Duodenal mucosa (tissue), 2 donors: ENCODE results near the gene PSMD14.

ENCODE experiments used
- H3K27ac ChIP-seq: one replicate; pipeline ENCODE4 v1.7.0; 2013; ENCODE audit warnings: low read depth, low read length
- H3K27me3 ChIP-seq, 2 donors: one replicate each; pipeline ENCODE4 v1.7.0; 2013; ENCODE audit warnings: low read length in 2 of 2, control low read depth in 1 of 2; ENCODE audit not compliant: insufficient read depth in 2 of 2, control insufficient read depth in 1 of 2
- H3K36me3 ChIP-seq, 2 donors: one replicate each; pipeline ENCODE4 v1.7.0; 2013; ENCODE audit warnings: low read length in 2 of 2, control low read depth in 1 of 2; ENCODE audit not compliant: insufficient read depth in 2 of 2, control insufficient read depth in 1 of 2
- H3K4me1 ChIP-seq, 2 donors: one replicate each; pipeline ENCODE4 v1.7.0; 2013; ENCODE audit warnings: low read length in 2 of 2, control low read depth in 1 of 2; ENCODE audit not compliant: insufficient read depth in 2 of 2, control insufficient read depth in 1 of 2
- H3K4me3 ChIP-seq, 2 donors: one replicate each; pipeline ENCODE4 v1.7.0; 2013; ENCODE audit warnings: low read length in 2 of 2, low read depth in 1 of 2
- H3K9ac ChIP-seq, 2 donors: one replicate each; pipeline ENCODE4 v1.7.0; 2013; ENCODE audit warnings: low read length in 2 of 2, low read depth in 1 of 2
- H3K9me3 ChIP-seq, 2 donors: one replicate each; pipeline ENCODE4 v1.7.0; 2013; ENCODE audit warnings: low read length in 2 of 2, control low read depth in 1 of 2; ENCODE audit not compliant: control insufficient read depth in 1 of 2

Gene PSMD14

GRCh38 chr2:161432107-161432506 lies 123.9 kb downstream of the PSMD14 start:
- H3K27ac ChIP-seq = no peak overlapping the region
- peaks cover 33 to 61% of the 10 kb centered on the region in 2 donors for H3K27me3 ChIP-seq
- no peak overlapping the region for H3K9ac ChIP-seq
- H3K4me3 ChIP-seq = no peak overlapping the region
- no peaks in the 10 kb centered on the region for H3K36me3 ChIP-seq
- peaks cover 0 to 5% of the 10 kb centered on the region in 2 donors for H3K4me1 ChIP-seq
- no peaks in the 10 kb centered on the region for H3K9me3 ChIP-seq

GRCh38 chr2:161434118-161434517 lies 125.9 kb downstream of the PSMD14 start:
- Histone ChIP-seq H3K9ac (no peak overlapping the region), H3K36me3 (no peaks in the 10 kb centered on the region), H3K27ac (no peak overlapping the region), H3K27me3 (peaks cover 14 to 41% of the 10 kb centered on the region in 2 donors), H3K4me3 (no peak overlapping the region), H3K9me3 (no peaks in the 10 kb centered on the region), H3K4me1 (no peaks in the 10 kb centered on the region)

DNA sequence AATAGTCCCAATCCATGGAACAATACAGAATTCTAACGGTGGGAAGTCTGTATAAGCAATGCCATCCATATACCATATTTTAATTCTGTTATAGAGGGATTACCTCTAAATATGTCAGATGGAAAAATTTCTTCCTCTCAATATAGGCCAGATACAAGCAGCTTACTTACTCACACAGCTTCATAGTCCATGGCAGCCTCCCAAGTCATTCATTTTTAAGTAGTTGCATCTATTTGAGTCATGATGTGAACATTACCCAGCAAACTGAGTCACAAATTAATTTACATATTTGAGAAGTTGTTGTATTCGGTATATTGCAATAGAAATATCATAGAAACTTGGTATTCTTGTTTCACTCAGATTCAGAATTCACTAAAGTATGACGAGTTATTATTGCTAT lies 128.2 kb downstream of the PSMD14 start:
- H3K4me1 ChIP-seq = no peaks in the 10 kb centered on the region
- H3K9me3 ChIP-seq = no peaks in the 10 kb centered on the region
- no peaks in the 10 kb centered on the region for H3K36me3 ChIP-seq
- H3K27me3 ChIP-seq = peaks cover 6 to 21% of the 10 kb centered on the region in 2 donors
- H3K27ac ChIP-seq = no peak overlapping the region
- no peak overlapping the region for H3K9ac ChIP-seq
- H3K4me3 ChIP-seq = no peak overlapping the region

DNA sequence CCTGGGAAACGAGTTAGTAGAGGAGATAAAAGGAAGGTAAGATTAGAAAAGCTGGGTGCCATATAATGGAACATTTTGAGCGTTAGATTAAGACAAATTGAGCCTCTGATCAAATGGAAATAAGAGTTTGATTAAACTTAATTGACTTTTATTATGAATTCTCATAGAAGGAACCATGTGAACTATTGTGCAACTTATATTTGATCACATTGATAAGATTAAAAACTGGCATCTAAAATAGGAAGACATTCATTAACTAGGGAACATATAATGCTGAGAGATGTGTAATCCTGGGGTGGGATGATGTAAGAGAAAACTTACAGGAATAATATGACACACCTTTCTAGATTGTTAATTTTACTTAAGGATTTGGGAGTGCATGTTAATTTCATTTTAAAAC lies 130.4 kb downstream of the PSMD14 start:
- Histone ChIP-seq H3K27ac (no peak overlapping the region), H3K9ac (no peak overlapping the region), H3K9me3 (no peaks in the 10 kb centered on the region), H3K36me3 (no peaks in the 10 kb centered on the region), H3K4me1 (no peaks in the 10 kb centered on the region), H3K4me3 (no peak overlapping the region), H3K27me3 (peaks cover 0 to 13% of the 10 kb centered on the region in 2 donors)

- H3K27ac ChIP-seq = no peak overlapping the region
- no peaks in the 10 kb centered on the region for H3K9me3 ChIP-seq
- H3K4me1 ChIP-seq = no peaks in the 10 kb centered on the region
- no peak overlapping the region for H3K4me3 ChIP-seq
- no peaks in the 10 kb centered on the region for H3K36me3 ChIP-seq
- H3K27me3 ChIP-seq = peaks cover 0 to 4% of the 10 kb centered on the region in 2 donors
- H3K9ac ChIP-seq = no peak overlapping the region
Observed at GRCh38 chr2:161445097-161445496, 136.9 kb downstream of the PSMD14 start.

- no peak overlapping the region for H3K9ac ChIP-seq
- H3K4me1 ChIP-seq = no peaks in the 10 kb centered on the region
- no peaks in the 10 kb centered on the region for H3K9me3 ChIP-seq
- no peak overlapping the region for H3K27ac ChIP-seq
- no peaks in the 10 kb centered on the region for H3K36me3 ChIP-seq
- H3K4me3 ChIP-seq = no peak overlapping the region
- no peaks in the 10 kb centered on the region for H3K27me3 ChIP-seq
Observed at GRCh38 chr2:161448431-161448830, 140.2 kb downstream of the PSMD14 start.
